Activated naive CD4-positive, alpha-beta T cell treated with anti-CD3 and anti-CD28 coated beads, Interleukin-2, amount 10 ng/mL, durations not matched to agents 5 hours and 36 hours (primary cell): ENCODE results near the gene COX18. TPM values are rescaled to one million over a fixed set of nuclear protein-coding genes. Genes with fewer than 3 reads are reported as not detected.

ENCODE experiments used
- total RNA-seq, 2 experiments: library from RNA; stranded (reverse); gene quantifications; one replicate each; pipeline ENCODE4 v1.2.3, GENCODE V29; 2021

The COX18 gene, protein sequence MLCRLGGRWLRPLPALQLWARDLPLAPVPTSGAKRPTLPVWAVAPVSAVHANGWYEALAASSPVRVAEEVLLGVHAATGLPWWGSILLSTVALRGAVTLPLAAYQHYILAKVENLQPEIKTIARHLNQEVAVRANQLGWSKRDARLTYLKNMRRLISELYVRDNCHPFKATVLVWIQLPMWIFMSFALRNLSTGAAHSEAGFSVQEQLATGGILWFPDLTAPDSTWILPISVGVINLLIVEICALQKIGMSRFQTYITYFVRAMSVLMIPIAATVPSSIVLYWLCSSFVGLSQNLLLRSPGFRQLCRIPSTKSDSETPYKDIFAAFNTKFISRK
- 10 to 100 TPM; 14.4 to 15.3 TPM for total RNA-seq

DNA sequence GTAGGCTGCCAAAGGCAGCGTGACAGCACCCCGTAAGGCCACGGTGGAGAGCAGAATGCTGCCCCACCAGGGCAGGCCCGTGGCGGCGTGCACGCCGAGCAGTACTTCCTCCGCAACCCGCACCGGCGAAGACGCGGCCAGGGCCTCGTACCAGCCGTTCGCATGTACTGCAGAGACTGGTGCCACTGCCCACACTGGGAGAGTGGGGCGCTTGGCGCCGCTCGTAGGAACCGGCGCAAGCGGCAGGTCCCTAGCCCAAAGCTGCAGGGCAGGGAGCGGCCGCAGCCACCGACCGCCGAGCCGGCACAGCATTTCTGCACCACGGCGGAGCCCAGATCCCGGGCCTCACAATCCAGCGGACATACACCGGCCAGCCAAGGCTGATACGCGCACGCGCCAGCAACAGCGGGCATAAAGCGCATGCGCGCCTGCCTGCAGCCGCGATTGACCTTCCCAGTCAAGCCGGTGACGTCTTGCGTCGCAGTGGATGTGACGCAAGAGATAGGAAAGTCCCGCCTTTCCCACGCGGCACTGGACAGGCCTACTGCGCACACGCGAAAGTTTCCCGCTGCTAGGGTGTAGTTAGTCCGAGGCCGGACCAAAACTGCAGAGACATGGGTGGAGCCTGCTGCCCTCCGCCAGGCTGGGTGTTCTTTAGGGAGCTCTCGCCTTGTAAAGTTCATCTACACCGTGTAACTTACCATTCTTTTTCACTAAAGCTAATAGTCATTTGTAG, at the start of gene COX18:
TSS of gene COX18 (minus strand) at position 379 of the 736 bp plus-strand sequence. CDS start at position 312, 67 bp downstream.

Other genes with a start within 250 kb of the COX18 start
- gene ANKRD17, start 189.1 kb upstream of the COX18 start, total RNA-seq = 10 to 100 TPM; 49.2 to 51.0 TPM